ENCODE results near the gene DNAJC8. TPM values are rescaled to one million over a fixed set of nuclear protein-coding genes. Genes with fewer than 3 reads are reported as not detected.

DNAJC8 gene
- total RNA-seq, 4 donors from 2014 or later = 48.3 to 72.2 (median 64.1) TPM

GRCh38 chr1:28233264-28233606, 406 bp upstream of the DNAJC8 start:
- no peak for TF ChIP-seq CTCF (IDR thresholded peaks at IDR 0.05)
- ATAC-seq (ENCODE audit: low FRiP score) = no peak

GRCh38 chr1:28229996-28230395, 2.8 kb downstream of the DNAJC8 start:
- DNase-seq (ENCODE audit: low spot score) = no peak
- ATAC-seq (ENCODE audit: low FRiP score) = no peak

More at GRCh38 chr1:28233264-28233606, 406 bp upstream of the DNAJC8 start:
- DNase-seq (ENCODE audit: low spot score) = no peak

GRCh38 chr1:28229089-28229488, 3.7 kb downstream of the DNAJC8 start:
- no peak for TF ChIP-seq CTCF (IDR thresholded peaks at IDR 0.05)
- DNase-seq (ENCODE audit: low spot score) = no peak
- ATAC-seq (ENCODE audit: low FRiP score) = no peak

More at GRCh38 chr1:28229996-28230395, 2.8 kb downstream of the DNAJC8 start:
- no peak for TF ChIP-seq CTCF (IDR thresholded peaks at IDR 0.05)

- DNase-seq (ENCODE audit: low spot score) (no peak), ATAC-seq (ENCODE audit: low FRiP score) (no peak)
- TF ChIP-seq CTCF (IDR thresholded peaks at IDR 0.05) = no peak
Measured at GRCh38 chr1:28213315-28213714, 19.5 kb downstream of the DNAJC8 start.

- DNase-seq (ENCODE audit: low spot score) (no peak), ATAC-seq (ENCODE audit: low FRiP score) (no peak)
- no peak for TF ChIP-seq CTCF (IDR thresholded peaks at IDR 0.05)
Measured at GRCh38 chr1:28209700-28210099, 23.1 kb downstream of the DNAJC8 start.

- DNase-seq (ENCODE audit: low spot score) = no peak
- no peak for TF ChIP-seq CTCF (IDR thresholded peaks at IDR 0.05)
- no peak for ATAC-seq (ENCODE audit: low FRiP score)
Measured at GRCh38 chr1:28208818-28209441, 23.9 kb downstream of the DNAJC8 start.

GRCh38 chr1:28205243-28205642, 27.6 kb downstream of the DNAJC8 start:
- no peak for ATAC-seq (ENCODE audit: low FRiP score)
- no peak for TF ChIP-seq CTCF (IDR thresholded peaks at IDR 0.05)
- DNase-seq (ENCODE audit: low spot score) = no peak
